NCI-H1694 treated with DMSO at 0.1 percent for 48 hours (cell line): ENCODE measurements around the gene KCNA3.
A peak's percentile ranks its signal among the peaks of the same experiment; 100 is the strongest.

Source experiments
- DNase-seq: peaks from one replicate; lab custom pipeline; 2025; lab: John Stamatoyannopoulos, UW

The KCNA3 gene

GRCh38 chr1:110638058-110638457, 36.7 kb downstream of the KCNA3 start:
- peak; percentile 46 for DNase-seq

DNA sequence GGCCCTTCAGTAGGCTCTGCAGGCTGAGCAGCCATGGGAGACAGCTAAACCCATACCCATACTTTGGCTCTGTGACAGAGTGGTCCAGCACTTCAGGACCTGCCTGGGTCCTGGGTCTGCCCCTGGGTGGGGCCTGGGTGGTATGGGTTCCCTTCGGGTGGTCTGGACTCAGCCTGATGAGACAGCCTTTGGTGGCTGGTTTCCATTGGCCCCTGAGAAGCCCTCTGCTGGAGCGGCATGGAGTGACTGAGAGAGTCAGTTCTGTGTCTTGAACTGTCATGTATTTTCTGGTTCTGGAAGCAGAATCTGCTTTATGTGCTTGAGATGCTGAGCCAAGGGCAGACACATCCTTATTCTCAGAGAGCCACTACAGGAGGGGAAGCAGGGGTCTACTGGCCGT, 37.3 kb downstream of the KCNA3 start:
- no peak for DNase-seq

GRCh38 chr1:110636149-110636935, 38.4 kb downstream of the KCNA3 start:
- DNase-seq, result no peak

GRCh38 chr1:110635434-110635833, 39.3 kb downstream of the KCNA3 start:
- no peak for DNase-seq

- peak; percentile 93 for DNase-seq
Observed at GRCh38 chr1:110634455-110635311, 40.1 kb downstream of the KCNA3 start.

GRCh38 chr1:110634086-110634454, 40.7 kb downstream of the KCNA3 start:
- no peak for DNase-seq

GRCh38 chr1:110633646-110634030, 41.1 kb downstream of the KCNA3 start:
- no peak for DNase-seq

DNA sequence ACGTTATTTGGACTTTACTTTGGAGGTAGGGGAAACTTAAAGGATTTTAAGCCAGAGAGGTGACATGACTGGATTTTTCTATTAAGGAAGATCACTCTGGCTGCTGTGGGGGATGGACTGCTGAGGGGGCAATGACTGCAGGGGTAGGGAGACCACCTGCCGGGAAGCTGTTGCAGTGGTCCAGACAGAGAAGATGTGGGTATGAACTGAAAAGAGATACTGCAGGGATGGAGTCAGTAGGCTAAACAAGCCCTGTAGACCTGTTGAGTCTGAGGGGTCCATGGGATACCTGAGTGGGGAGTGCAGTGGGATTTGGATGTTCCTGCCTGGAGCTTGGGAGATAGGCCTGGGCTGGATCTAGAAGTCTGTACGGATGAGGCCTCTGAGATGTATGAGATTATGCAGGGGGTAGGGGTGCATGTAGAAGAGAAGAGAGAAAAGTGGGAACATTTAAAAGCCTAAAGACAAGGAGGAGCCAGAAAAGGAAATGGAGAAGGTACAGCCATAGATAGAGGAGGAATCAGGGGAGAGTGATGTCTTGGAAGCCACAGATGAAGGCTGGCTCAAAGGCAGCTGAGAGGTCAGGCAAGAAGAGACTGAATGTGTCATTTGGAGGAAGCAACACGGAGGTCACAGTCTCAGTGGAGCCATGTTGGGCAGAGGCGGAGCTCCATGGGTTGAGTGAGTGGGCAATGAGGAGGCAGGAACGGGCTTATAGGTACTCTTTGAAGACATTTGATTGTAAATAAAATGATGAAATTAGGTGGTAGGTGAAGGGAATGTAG, 42.7 kb downstream of the KCNA3 start:
- no peak for DNase-seq

DNA sequence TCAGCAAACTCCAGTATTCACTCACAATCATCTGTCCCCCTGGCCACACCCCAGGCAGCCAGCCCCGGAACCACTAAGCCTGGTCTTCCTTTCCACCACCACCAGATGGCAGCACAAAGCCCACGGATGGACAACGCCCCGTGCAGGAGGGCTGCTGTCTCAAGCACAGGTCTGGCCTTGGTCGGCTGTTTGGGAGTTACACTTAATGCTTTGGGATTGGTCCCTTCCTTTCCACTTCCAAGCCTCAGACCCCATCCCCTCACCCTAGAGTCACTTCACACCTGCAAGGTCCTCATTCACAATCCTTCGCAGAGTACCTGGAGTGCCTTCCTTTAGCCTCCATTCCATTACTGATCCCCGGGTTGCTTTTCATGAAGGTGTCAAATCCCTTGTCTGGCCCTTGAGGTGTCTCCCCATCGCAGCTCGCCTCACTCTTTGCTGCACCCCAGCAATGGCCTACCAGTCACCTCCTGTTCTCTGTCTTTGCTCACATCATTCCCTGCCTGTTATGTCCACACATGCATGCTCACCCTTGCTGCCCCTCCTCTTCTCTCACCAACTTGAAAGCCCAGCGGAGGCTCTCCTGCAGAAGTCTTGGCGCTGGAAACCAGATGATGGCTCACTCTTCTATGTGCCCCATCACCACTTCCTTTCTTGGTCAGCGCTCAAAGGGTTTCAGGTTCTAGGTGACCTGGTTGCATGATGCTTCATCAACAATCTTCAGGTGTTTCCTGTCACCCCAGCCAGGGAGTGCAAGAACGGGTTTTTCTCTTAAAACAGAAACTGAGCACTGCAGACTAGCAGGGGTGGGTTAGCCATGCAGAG, 43.7 kb downstream of the KCNA3 start:
- peak; percentile 67 for DNase-seq

DNA sequence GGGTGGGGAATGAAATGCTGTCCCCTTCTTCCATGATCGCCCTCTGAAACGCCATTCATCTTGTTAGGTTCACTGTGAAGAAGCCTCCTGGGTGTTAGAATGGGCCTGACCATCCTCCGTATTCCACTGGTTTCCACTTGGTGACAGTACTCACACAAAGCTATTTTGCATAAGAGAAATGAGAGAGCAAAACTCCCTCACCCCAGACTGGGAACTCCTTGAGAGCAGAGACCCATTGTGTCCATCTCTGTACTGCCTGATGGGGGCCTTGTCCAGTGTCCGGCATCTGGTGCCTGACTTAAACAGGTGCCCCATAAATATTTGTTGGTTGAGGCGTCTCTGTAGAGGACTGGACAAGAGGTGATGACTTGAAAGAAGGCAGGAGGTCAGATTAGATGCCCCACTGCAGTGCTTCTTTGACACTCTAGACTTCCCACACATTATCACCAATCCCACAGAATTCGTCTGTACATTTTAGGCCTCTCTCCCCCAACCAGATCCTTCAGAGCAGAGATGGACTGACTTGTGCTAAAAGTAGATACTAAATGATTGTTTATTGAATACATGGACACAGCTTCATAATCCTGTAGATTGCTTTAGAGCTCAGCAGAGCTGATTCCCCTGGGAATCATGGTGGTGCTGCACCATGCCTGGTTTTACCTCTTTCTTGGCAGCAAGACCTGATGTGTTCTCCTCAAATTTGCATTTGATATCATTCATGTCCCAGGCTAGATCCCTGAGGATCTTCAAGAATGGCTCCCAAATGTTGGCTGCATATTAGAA, 46.2 kb downstream of the KCNA3 start:
- no peak for DNase-seq

DNA sequence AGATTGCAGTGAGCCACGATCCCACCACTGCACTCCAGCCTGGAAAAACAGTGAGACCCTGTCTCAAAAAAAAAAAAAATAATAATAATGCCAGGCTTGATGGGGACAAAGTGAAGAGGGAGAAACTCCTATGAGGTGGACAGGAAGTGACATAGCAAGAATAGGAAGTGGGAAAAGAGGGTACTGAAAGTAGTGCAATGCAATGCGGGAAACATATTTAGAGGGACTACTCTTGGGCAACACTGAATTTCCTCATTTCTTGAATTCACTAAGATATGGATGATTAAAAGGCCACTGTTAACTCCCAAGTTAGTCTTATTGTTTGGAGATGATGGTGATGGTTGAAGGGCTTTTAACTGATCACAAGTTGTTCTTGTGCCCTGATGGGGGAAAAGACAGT, 47.0 kb downstream of the KCNA3 start:
- no peak for DNase-seq

DNA sequence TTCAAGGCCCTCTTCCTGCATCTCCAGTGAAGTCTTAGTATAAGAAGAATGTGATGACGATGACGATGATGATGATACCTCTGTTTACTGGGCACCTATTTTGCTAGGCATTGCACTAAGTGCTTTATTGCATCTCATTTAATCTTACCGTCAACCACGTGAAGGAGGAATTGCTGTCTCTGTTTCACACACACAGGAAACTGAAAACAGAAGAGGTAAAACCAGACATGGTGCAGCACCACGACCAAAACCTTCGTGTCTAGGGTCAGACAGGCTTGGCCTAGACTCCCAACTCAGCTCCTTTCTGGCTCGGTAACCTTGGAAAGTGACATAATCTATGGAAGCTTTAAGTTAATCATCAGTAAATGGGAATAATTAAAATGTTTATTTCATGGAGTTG, 47.9 kb downstream of the KCNA3 start:
- no peak for DNase-seq
